H1 (cell line): ENCODE measurements around the gene PROP1. TPM values are rescaled to one million over a fixed set of nuclear protein-coding genes. Genes with fewer than 3 reads are reported as not detected.
"Not testable (repeated sequence)": the region's sequence is repeated elsewhere in the genome, so short reads cannot be mapped to it uniquely, and the experiment has no call there.

Experiments used
- CTCF ChIA-PET: fragments of 300-600 bp; sonication (Branson Sonifier 250); formaldehyde crosslinking; loops from one replicate; lab custom pipeline; 2021; ENCODE audit not compliant: partially characterized antibody; lab: Charles Lee
- POLR2A ChIA-PET: fragments of 300-600 bp; sonication (Branson Sonifier 250); formaldehyde crosslinking; loops from one replicate; lab custom pipeline; 2021; ENCODE audit warnings: inconsistent platforms; ENCODE audit not compliant: partially characterized antibody; lab: Charles Lee
- DNase-seq, 2 experiments: peaks; one replicate each; pipeline versions ENCODE4 v3.0.0 to v3.0.0-alpha.2; 2010 to 2022; ENCODE audit warnings: low spot score in 2 of 2, low read depth in 1 of 2, mixed read lengths in 1 of 2
- FAIRE-seq: peaks from 2 replicates; lab custom pipeline; 2011; peaks lifted over from hg19 to GRCh38; lab: Jason Lieb, UNC
- H2AFZ ChIP-seq: 2 replicates; pipeline ENCODE4 v1.8.1; 2012; ENCODE audit warnings: low read length, inconsistent platforms
- H2AK5ac ChIP-seq: 2 replicates; pipeline ENCODE4 v1.6.1; 2013; ENCODE audit warnings: low read depth, low read length
- H2BK120ac ChIP-seq: replicated peaks from 2 replicates; pipeline ENCODE3; 2013; ENCODE audit warnings: low read depth, low read length, inconsistent platforms
- H2BK12ac ChIP-seq: 2 replicates; pipeline ENCODE4 v1.6.1; 2013; ENCODE audit warnings: low read depth, low read length
- H2BK15ac ChIP-seq: 2 replicates; pipeline ENCODE4 v1.6.1; 2013; ENCODE audit warnings: low read length
- H2BK20ac ChIP-seq: 2 replicates; pipeline ENCODE4 v1.6.1; 2013; ENCODE audit warnings: low read length
- H2BK5ac ChIP-seq: 2 replicates; pipeline ENCODE4 v1.6.1; 2013; ENCODE audit warnings: low read depth, low read length
- H3K14ac ChIP-seq: 2 replicates; pipeline ENCODE4 v1.6.1; 2013; ENCODE audit warnings: inconsistent platforms; ENCODE audit not compliant: insufficient read length
- H3K18ac ChIP-seq: 2 replicates; pipeline ENCODE4 v1.6.1; 2013; ENCODE audit warnings: low read length; ENCODE audit errors: extremely low read depth
- H3K23ac ChIP-seq: 2 replicates; pipeline ENCODE4 v1.6.1; 2013; ENCODE audit warnings: inconsistent platforms; ENCODE audit not compliant: insufficient read length
- H3K23me2 ChIP-seq: 2 replicates; pipeline ENCODE4 v1.6.1; 2013; ENCODE audit warnings: low read depth, low read length
- H3K27ac ChIP-seq: 2 replicates; pipeline ENCODE4 v1.6.1; 2011; ENCODE audit warnings: low read depth, low read length, inconsistent platforms
- H3K27me3 ChIP-seq, 4 experiments: replicated peaks in 1 of 4; 1 replicate in 1 of 4; 2 replicates in 3 of 4; pipeline versions ENCODE4 v1.6.1 to v1.8.1; 2011 to 2013; ENCODE audit warnings: low read length in 3 of 4, mild to moderate bottlenecking in 3 of 4, inconsistent platforms in 2 of 4, mixed read lengths in 2 of 4, moderate library complexity in 1 of 4; ENCODE audit not compliant: control insufficient read depth in 3 of 4, insufficient read depth in 3 of 4; ENCODE audit errors: extremely low read depth in 1 of 4
- H3K36me3 ChIP-seq, 4 experiments: 2 replicates each; pipeline versions ENCODE4 v1.6.1 to v1.8.1; 2011 to 2013; ENCODE audit warnings: mild to moderate bottlenecking in 4 of 4, low read length in 3 of 4, moderate library complexity in 2 of 4, control low read depth in 1 of 4, inconsistent platforms in 1 of 4; ENCODE audit not compliant: insufficient read depth in 4 of 4, control insufficient read depth in 2 of 4
- H3K4ac ChIP-seq: replicated peaks from 2 replicates; pipeline ENCODE3; 2013; ENCODE audit warnings: low read length, low read depth, mixed read lengths, inconsistent platforms; ENCODE audit not compliant: insufficient read length
- H3K4me1 ChIP-seq, 4 experiments: replicated peaks in 1 of 4; 1 replicate in 1 of 4; 2 replicates in 3 of 4; pipeline versions ENCODE4 v1.6.1 to v1.8.1; 2011 to 2013; ENCODE audit warnings: low read length in 3 of 4, inconsistent platforms in 2 of 4, mixed read lengths in 1 of 4; ENCODE audit not compliant: insufficient read depth in 4 of 4, control insufficient read depth in 3 of 4
- H3K4me2 ChIP-seq, 2 experiments: 2 replicates each; pipeline versions ENCODE4 v1.6.1 to v1.8.1; 2011 to 2013; ENCODE audit warnings: low read depth in 2 of 2, low read length in 2 of 2, control low read depth in 1 of 2, inconsistent platforms in 1 of 2, mild to moderate bottlenecking in 1 of 2; ENCODE audit not compliant: insufficient read depth in 1 of 2
- H3K4me3 ChIP-seq, 4 experiments: fragments of 200-600, 300-600 bp in 1 of 4; sonication (generic), shearing (Covaris generic), sonication (Bioruptor Twin) in 1 of 4; 2 replicates each; pipeline versions ENCODE4 v1.5.1 to v1.8.1; 2011 to 2016; ENCODE audit warnings: low read length in 4 of 4, low read depth in 3 of 4, control low read depth in 2 of 4, inconsistent platforms in 2 of 4, mild to moderate bottlenecking in 2 of 4, mixed read lengths in 1 of 4, moderate library complexity in 1 of 4; ENCODE audit not compliant: insufficient read depth in 2 of 4; ENCODE audit errors: extremely low read depth in 1 of 4
- H3K56ac ChIP-seq: replicated peaks from 2 replicates; pipeline ENCODE3; 2013; ENCODE audit warnings: low read depth, mild to moderate bottlenecking, mixed read lengths, low read length, inconsistent platforms; ENCODE audit not compliant: insufficient read length
- H3K79me1 ChIP-seq: 2 replicates; pipeline ENCODE4 v1.6.1; 2013; ENCODE audit warnings: low read depth, low read length, control low read depth
- H3K79me2 ChIP-seq, 2 experiments: 2 replicates each; pipeline versions ENCODE4 v1.6.1 to v1.8.1; 2012 to 2013; ENCODE audit warnings: low read length in 2 of 2, mild to moderate bottlenecking in 2 of 2, inconsistent platforms in 1 of 2; ENCODE audit not compliant: insufficient read depth in 2 of 2, control insufficient read depth in 1 of 2
- H3K9ac ChIP-seq, 4 experiments: replicated peaks in 1 of 4; 1 replicate in 1 of 4; 2 replicates in 3 of 4; pipeline versions ENCODE4 v1.6.1 to v1.8.1; 2011 to 2013; ENCODE audit warnings: low read depth in 3 of 4, low read length in 3 of 4, control low read depth in 2 of 4, mild to moderate bottlenecking in 2 of 4, moderate library complexity in 2 of 4, inconsistent platforms in 1 of 4; ENCODE audit errors: extremely low read depth in 1 of 4
- H3K9me3 ChIP-seq, 2 experiments: 2 replicates each; pipeline versions ENCODE4 v1.6.1 to v1.8.1; 2012 to 2013; ENCODE audit warnings: mild to moderate bottlenecking in 2 of 2, moderate library complexity in 2 of 2, control low read depth in 1 of 2, inconsistent platforms in 1 of 2, low read depth in 1 of 2, low read length in 1 of 2, mixed read lengths in 1 of 2; ENCODE audit not compliant: insufficient read depth in 2 of 2
- H4K20me1 ChIP-seq, 2 experiments: replicated peaks in 1 of 2; 2 replicates each; pipeline versions ENCODE3 to v1.8.1; 2011 to 2013; ENCODE audit warnings: inconsistent platforms in 2 of 2, low read length in 2 of 2, mild to moderate bottlenecking in 1 of 2; ENCODE audit not compliant: insufficient read depth in 2 of 2, control insufficient read depth in 1 of 2
- H4K5ac ChIP-seq: 2 replicates; pipeline ENCODE4 v1.6.1; 2013; ENCODE audit warnings: low read length, low read depth, mixed read lengths, inconsistent platforms; ENCODE audit not compliant: insufficient read length
- H4K8ac ChIP-seq: 2 replicates; pipeline ENCODE4 v1.8.0; 2013; ENCODE audit warnings: mild to moderate bottlenecking, moderate library complexity, low read length, inconsistent platforms; ENCODE audit not compliant: insufficient read depth; ENCODE audit errors: extremely low read depth
- H4K91ac ChIP-seq: replicated peaks from 2 replicates; pipeline ENCODE3; 2013; ENCODE audit warnings: low read length, mixed read lengths, inconsistent platforms; ENCODE audit not compliant: insufficient read length
- WGBS, 2 experiments: shearing (Covaris generic) in 1 of 2; methylation state at CpG; one replicate each; pipeline versions ENCODE4 v1.1.6 to v1.1.7; 2013 to 2015; ENCODE audit warnings: low lambda C conversion rate in 2 of 2, mixed read lengths in 2 of 2, inconsistent platforms in 1 of 2, low coverage in 1 of 2, missing lambda C conversion rate in 1 of 2; ENCODE audit not compliant: insufficient replicate concordance in 2 of 2, insufficient coverage in 1 of 2, insufficient read length in 1 of 2; ENCODE audit errors: extremely low coverage in 1 of 2, missing lambda C conversion rate in 1 of 2; 5-methylcytosine and 5-hydroxymethylcytosine counted together
- polyA plus RNA-seq, 7 experiments: library from polyadenylated mRNA; depleted of rRNA in 3 of 7; stranded (reverse) in 5 of 7; unstranded in 2 of 7; fragments of >200 nt in 5 of 7; fragments of 200-250 nt in 2 of 7; gene quantifications; 1 replicate in 5 of 7; 2 replicates in 1 of 7; 4 replicates in 1 of 7; pipeline versions ENCODE4 v1.2.1 to v1.2.3, GENCODE V29; 2011 to 2013; ENCODE audit warnings: missing spikeins in 2 of 7, mixed read lengths in 2 of 7
- total RNA-seq: library from RNA; stranded (reverse); fragmentation: NEBNext Ultra II Directional; extraction: Animal tissue kit (Norgen Biotek cat#: 25700); gene quantifications from 2 replicates; pipeline ENCODE4 v1.2.1, GENCODE V29; 2021

Gene PROP1
- total and polyA plus RNA-seq, 2 of the 8 experiments (the other 6 are each of a cell fraction or from before 2014, with no cell fraction given): not detected

DNA sequence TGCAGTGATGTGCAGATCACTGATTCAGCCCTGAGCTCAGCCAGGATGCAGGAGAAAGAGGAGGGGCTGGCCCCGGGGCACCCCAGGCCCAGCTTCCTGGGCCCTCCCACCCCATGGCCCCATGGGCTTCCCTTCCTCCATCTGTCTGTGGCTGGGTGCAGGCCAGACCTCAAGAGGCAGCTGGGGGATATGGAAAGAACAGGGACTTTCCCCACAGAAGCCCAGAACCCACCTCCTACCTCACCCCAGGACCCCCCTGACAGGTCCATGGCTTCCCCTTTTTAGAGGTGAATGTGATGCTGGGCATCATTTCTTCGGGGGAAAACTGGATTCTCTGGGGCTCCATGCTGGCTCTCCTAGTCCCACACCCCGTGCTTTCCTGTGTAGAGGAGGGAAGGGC is 53.1 kb downstream of the PROP1 start:
- H4K91ac ChIP-seq, H3K14ac ChIP-seq, H3K56ac ChIP-seq, H4K20me1 ChIP-seq, H2BK20ac ChIP-seq, H3K23ac ChIP-seq, H3K27ac ChIP-seq, H3K4ac ChIP-seq, H3K23me2 ChIP-seq, H3K18ac ChIP-seq, H3K27me3 ChIP-seq, H3K36me3 ChIP-seq, H2BK15ac ChIP-seq, H3K9me3 ChIP-seq, POLR2A ChIA-PET, H4K8ac ChIP-seq, H3K4me2 ChIP-seq, H3K79me1 ChIP-seq, H2AFZ ChIP-seq, H2AK5ac ChIP-seq, H3K9ac ChIP-seq, H3K4me3 ChIP-seq, H3K79me2 ChIP-seq, H2BK120ac ChIP-seq, H3K4me1 ChIP-seq, H4K5ac ChIP-seq, FAIRE-seq, H2BK12ac ChIP-seq, H2BK5ac ChIP-seq, CTCF ChIA-PET: not testable (repeated sequence)
- peak in 1 of 2 experiments; percentile 35 for DNase-seq
- WGBS, 2 experiments: 72% methylated on average over 2 of the region's 3 CpGs; no CpG with 5 or more reads in 1 of the 2 experiments

Other genes with a start within 250 kb of the PROP1 start
- gene FAM153A, start 213.3 kb downstream of the PROP1 start, total RNA-seq: not detected in 2 replicates
- 0.22 TPM in 1 of 2 replicates, not detected in the other for gene FAM153A, start 213.3 kb downstream of the PROP1 start, polyA plus RNA-seq (2011; rRNA removed)
- 36.0 and 39.2 TPM in 2 replicates for gene N4BP3, start 117.3 kb upstream of the PROP1 start, total RNA-seq
- gene N4BP3, start 117.3 kb upstream of the PROP1 start, polyA plus RNA-seq (2011; rRNA removed): 13.1 and 23.4 TPM in 2 replicates
- gene RMND5B, start 134.8 kb upstream of the PROP1 start, total RNA-seq: 74.6 and 75.9 TPM in 2 replicates
- 90.2 and 106 TPM in 2 replicates for gene RMND5B, start 134.8 kb upstream of the PROP1 start, polyA plus RNA-seq (2011; rRNA removed)
- 263 and 281 TPM in 2 replicates for gene NHP2, start 157.6 kb upstream of the PROP1 start, total RNA-seq
- gene NHP2, start 157.6 kb upstream of the PROP1 start, polyA plus RNA-seq (2011; rRNA removed): 241 and 344 TPM in 2 replicates
- 0.13 TPM in 1 of 2 replicates, not detected in the other for gene GMCL2, start 191.1 kb upstream of the PROP1 start, total RNA-seq
- not detected in 2 replicates for gene GMCL2, start 191.1 kb upstream of the PROP1 start, polyA plus RNA-seq (2011; rRNA removed)
- 556 and 563 TPM in 2 replicates for gene HNRNPAB, start 208.3 kb upstream of the PROP1 start, total RNA-seq
- 350 and 373 TPM in 2 replicates for gene HNRNPAB, start 208.3 kb upstream of the PROP1 start, polyA plus RNA-seq (2011; rRNA removed)
- 29.5 and 32.1 TPM in 2 replicates for gene PHYKPL, start 236.6 kb upstream of the PROP1 start, total RNA-seq
- gene PHYKPL, start 236.6 kb upstream of the PROP1 start, polyA plus RNA-seq (2011; rRNA removed): 25.1 and 33.4 TPM in 2 replicates